Measurements from ENCODE around the gene DUSP2.

The DUSP2 gene

DNA sequence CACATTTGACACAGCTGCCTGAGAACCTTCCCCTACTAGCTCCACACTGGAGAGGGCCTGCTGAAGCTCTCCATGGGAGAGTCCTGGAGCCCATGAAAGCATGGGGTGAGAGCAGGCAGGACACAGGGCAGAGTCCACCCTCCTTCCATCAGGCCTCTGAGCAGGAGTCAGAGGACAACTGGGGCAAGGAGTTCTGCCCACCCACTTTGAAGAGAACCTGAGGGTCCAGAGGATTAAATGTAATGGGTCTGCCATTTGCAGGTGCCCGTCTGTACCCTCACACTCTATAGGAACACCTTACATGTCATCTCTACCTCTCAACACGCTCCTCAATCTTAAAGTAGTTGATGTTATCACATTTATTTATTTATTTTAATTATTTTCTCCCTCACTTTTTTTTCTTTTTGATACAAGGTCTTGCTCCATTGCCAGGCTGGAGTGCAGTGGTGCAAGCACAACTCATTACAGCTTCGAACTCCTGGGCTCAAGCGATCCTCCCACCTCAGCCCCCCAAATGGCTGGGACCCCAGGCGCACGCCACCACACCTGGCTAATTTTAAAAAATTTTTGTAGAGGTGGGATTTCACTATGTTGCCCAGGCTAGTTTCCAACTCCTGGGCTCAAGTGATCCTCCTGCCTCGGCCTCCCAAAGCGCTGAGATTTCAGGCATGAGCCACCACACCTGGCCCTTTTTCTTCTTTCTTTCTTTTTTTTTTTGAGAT lies 39.1 kb downstream of the DUSP2 start:
- H3K27me3 ChIP-seq: no peaks in the 10 kb centered on the region
- no peaks in the 10 kb centered on the region for H3K36me3 ChIP-seq
- DNase-seq: no peak
- H3K4me3 ChIP-seq (ENCODE audit: low read depth, low read length): no peak overlapping the region
- H3K4me1 ChIP-seq: no peaks in the 10 kb centered on the region
- TF ChIP-seq, protein P1, sequence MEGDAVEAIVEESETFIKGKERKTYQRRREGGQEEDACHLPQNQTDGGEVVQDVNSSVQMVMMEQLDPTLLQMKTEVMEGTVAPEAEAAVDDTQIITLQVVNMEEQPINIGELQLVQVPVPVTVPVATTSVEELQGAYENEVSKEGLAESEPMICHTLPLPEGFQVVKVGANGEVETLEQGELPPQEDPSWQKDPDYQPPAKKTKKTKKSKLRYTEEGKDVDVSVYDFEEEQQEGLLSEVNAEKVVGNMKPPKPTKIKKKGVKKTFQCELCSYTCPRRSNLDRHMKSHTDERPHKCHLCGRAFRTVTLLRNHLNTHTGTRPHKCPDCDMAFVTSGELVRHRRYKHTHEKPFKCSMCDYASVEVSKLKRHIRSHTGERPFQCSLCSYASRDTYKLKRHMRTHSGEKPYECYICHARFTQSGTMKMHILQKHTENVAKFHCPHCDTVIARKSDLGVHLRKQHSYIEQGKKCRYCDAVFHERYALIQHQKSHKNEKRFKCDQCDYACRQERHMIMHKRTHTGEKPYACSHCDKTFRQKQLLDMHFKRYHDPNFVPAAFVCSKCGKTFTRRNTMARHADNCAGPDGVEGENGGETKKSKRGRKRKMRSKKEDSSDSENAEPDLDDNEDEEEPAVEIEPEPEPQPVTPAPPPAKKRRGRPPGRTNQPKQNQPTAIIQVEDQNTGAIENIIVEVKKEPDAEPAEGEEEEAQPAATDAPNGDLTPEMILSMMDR (IDR thresholded peaks at IDR 0.05; ENCODE audit: low read depth, low read length): no peak
- no peaks in the 10 kb centered on the region for H3K9me3 ChIP-seq

DNA sequence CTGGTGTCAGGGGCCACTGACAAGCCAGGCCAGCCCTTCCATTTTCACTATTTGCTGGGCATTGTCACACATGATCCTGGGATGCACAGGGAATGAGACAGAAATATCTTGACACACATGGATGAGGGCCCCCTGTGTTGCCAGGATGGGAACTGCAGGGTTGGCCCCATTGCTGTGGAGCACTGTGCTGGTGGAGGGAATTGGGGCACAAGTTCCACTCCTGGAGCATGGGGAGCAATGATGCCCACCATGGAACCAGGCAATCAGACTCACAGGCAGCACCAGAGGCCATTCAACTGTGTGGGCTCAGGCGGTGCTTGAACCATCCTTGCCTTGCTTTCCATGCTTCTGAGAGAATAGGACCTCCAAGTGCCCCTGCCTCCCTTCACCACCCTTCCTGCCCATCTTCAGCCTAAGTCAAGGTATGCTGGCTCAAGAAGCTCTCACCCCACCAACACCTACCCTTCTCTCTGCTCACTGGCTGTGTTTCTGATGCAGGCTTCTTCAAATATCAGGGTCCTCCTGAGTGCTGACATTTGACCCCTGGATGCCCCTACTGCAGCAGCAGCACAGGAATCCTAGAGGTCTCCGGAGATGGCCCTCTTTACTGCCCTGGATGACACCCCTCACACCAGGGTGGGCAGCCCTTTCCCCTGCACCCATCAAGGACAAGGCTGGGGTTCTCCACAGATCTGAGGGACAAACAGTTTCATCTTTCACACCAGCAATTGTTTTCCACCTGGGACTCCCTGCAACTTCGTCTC lies 39.9 kb downstream of the DUSP2 start:
- DNase-seq: no peak
- H3K4me1 ChIP-seq: no peaks in the 10 kb centered on the region
- TF ChIP-seq, protein P1 (IDR thresholded peaks at IDR 0.05; ENCODE audit: low read depth, low read length): no peak
- no peak overlapping the region for H3K4me3 ChIP-seq (ENCODE audit: low read depth, low read length)
- no peaks in the 10 kb centered on the region for H3K36me3 ChIP-seq
- H3K9me3 ChIP-seq: no peaks in the 10 kb centered on the region
- no peaks in the 10 kb centered on the region for H3K27me3 ChIP-seq

DNA sequence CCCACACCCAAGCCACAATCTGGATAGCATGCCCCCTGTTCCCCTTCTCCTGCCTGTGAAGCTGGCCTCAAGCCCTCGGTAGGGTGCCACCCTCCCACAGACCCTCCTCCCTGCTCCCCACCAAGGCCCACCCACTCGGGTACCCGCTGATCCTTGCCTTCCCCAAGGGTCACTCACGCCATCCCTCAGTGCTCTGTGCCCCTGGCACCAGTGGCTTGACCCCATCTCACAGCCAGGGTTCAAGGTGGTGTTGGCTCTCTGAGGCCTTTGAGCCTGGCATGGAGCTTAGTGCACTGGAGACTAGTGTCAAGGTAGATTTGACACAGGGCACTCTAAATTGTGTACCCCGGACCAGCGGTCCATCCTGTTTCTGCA lies 40.8 kb downstream of the DUSP2 start:
- Histone ChIP-seq H3K36me3 (no peaks in the 10 kb centered on the region), H3K4me3 (ENCODE audit: low read depth, low read length) (no peak overlapping the region), H3K27me3 (no peaks in the 10 kb centered on the region), H3K9me3 (no peaks in the 10 kb centered on the region), H3K4me1 (no peaks in the 10 kb centered on the region)
- TF ChIP-seq, protein P1 (IDR thresholded peaks at IDR 0.05; ENCODE audit: low read depth, low read length): no peak
- DNase-seq: no peak

DNA sequence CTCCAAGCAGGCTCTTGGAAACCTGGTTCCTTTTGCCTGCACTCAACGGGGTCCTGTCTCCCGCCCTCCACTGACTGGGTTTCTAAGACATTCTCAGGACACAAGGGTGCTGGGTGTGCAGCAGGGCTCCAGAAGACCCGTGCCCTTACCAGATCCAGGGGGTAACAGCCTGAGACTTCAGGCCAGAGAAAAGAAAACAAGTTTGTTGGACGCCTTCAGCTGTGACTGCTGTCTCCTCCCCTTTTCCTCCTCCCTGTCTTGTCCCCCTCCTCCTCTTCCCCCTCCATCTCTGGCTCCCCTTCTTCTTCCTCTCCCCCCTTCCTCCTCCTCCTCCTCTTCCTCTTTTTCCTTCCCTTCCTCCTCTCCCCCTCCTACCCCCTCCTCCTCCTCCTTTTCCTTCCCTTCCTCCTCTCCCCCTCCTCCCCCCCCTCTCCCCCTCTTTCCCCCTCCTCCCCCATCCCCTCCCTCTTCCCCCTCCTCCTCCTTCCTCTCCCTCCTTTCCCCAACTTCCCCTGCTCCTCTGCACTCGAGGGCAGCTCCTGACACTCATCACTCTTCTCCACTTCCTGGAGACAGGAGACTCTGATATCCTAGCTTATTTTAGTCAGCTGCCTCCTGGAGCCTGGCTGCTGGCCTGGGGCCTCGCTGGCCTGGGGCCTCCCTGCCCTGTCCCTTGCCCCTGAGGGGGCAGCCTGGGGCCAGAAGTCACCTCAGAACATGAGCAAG lies 41.3 kb downstream of the DUSP2 start:
- no peak for DNase-seq
- no peaks in the 10 kb centered on the region for H3K9me3 ChIP-seq
- H3K4me3 ChIP-seq (ENCODE audit: low read depth, low read length): no peak overlapping the region
- no peaks in the 10 kb centered on the region for H3K4me1 ChIP-seq
- H3K36me3 ChIP-seq: no peaks in the 10 kb centered on the region
- no peaks in the 10 kb centered on the region for H3K27me3 ChIP-seq
- TF ChIP-seq, protein P1 (IDR thresholded peaks at IDR 0.05; ENCODE audit: low read depth, low read length): no peak

DNA sequence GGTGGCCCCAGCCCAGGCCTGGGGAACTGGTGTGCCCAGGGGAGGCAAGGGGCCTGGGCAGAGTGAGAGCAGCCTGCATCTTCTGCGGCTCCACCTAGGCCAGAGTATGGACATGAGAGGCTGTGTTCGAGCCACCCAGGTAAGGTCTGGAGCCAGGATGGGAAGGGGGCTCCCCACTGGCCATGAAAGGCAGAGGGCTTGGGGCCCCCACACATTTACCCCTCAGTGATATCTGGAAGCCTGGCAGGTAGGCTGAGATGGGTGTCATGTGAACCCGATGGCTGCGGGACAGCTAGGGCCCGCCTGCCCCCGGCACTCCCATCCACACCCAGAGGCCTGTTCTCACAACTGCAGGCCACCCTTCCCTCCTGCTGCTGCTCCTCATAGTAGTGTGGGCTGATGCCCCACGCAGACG lies 42.0 kb downstream of the DUSP2 start:
- H3K36me3 ChIP-seq: no peaks in the 10 kb centered on the region
- no peak for DNase-seq
- H3K27me3 ChIP-seq: no peaks in the 10 kb centered on the region
- no peaks in the 10 kb centered on the region for H3K9me3 ChIP-seq
- TF ChIP-seq, protein P1 (IDR thresholded peaks at IDR 0.05; ENCODE audit: low read depth, low read length): no peak
- H3K4me1 ChIP-seq: no peaks in the 10 kb centered on the region
- H3K4me3 ChIP-seq (ENCODE audit: low read depth, low read length): no peak overlapping the region
